Astrocyte (in vitro differentiated cells and primary cell): Measurements from ENCODE around the gene TSEN54. TPM values are rescaled to one million over a fixed set of nuclear protein-coding genes. Genes with fewer than 3 reads are reported as not detected.

Experiments
- DNase-seq: peaks from one replicate; pipeline ENCODE4 v3.0.0-alpha.2; 2010; ENCODE audit warnings: low read depth
- FAIRE-seq: peaks from 2 replicates; lab custom pipeline; 2011; peaks lifted over from hg19 to GRCh38; lab: Jason Lieb, UNC
- H2AFZ ChIP-seq: 2 replicates; pipeline ENCODE4 v1.6.0; 2012; ENCODE audit warnings: low read depth, low read length, inconsistent platforms
- H3K27ac ChIP-seq: 2 replicates; pipeline ENCODE4 v1.5.1; 2011; ENCODE audit warnings: low read depth, low read length, inconsistent platforms
- H3K27me3 ChIP-seq: 2 replicates; pipeline ENCODE4 v1.6.0; 2011; ENCODE audit warnings: low read length, inconsistent platforms; ENCODE audit not compliant: insufficient read depth
- H3K36me3 ChIP-seq: 2 replicates; pipeline ENCODE4 v1.5.1; 2011; ENCODE audit warnings: low read length, inconsistent platforms; ENCODE audit not compliant: insufficient read depth
- H3K4me1 ChIP-seq: 2 replicates; pipeline ENCODE4 v1.5.1; 2011; ENCODE audit warnings: low read length, inconsistent platforms; ENCODE audit not compliant: insufficient read depth
- H3K4me2 ChIP-seq: 2 replicates; pipeline ENCODE4 v1.6.0; 2012; ENCODE audit warnings: low read length, inconsistent platforms
- H3K4me3 ChIP-seq: 2 replicates; pipeline ENCODE4 v1.5.1; 2011; ENCODE audit warnings: low read depth, mild to moderate bottlenecking, low read length, inconsistent platforms; ENCODE audit not compliant: insufficient read depth
- H3K79me2 ChIP-seq: 2 replicates; pipeline ENCODE4 v1.6.0; 2012; ENCODE audit warnings: mild to moderate bottlenecking, low read length, inconsistent platforms; ENCODE audit not compliant: insufficient read depth
- H3K9ac ChIP-seq: 2 replicates; pipeline ENCODE4 v1.6.0; 2012; ENCODE audit warnings: mild to moderate bottlenecking, low read length, inconsistent platforms
- H3K9me3 ChIP-seq: 2 replicates; pipeline ENCODE4 v1.5.1; 2012; ENCODE audit warnings: low read depth, mild to moderate bottlenecking, low read length, inconsistent platforms; ENCODE audit not compliant: insufficient read depth
- H4K20me1 ChIP-seq: 2 replicates; pipeline ENCODE4 v1.6.0; 2012; ENCODE audit warnings: low read length, inconsistent platforms; ENCODE audit not compliant: insufficient read depth
- H3K27ac Mint-ChIP-seq: one replicate; pipeline ENCODE4 v1.8.0; 2021; ENCODE audit warnings: mild to moderate bottlenecking, mixed read lengths; ENCODE audit not compliant: unreplicated experiment
- H3K27me3 Mint-ChIP-seq: one replicate; pipeline ENCODE4 v1.8.0; 2021; ENCODE audit warnings: low read depth, mixed read lengths; ENCODE audit not compliant: unreplicated experiment
- H3K36me3 Mint-ChIP-seq: one replicate; pipeline ENCODE4 v1.8.0; 2021; ENCODE audit warnings: low read depth, mixed read lengths; ENCODE audit not compliant: unreplicated experiment
- H3K4me1 Mint-ChIP-seq: one replicate; pipeline ENCODE4 v1.8.0; 2021; ENCODE audit warnings: low read depth, mixed read lengths; ENCODE audit not compliant: unreplicated experiment
- H3K4me3 Mint-ChIP-seq: one replicate; pipeline ENCODE4 v1.8.0; 2021; ENCODE audit warnings: mild to moderate bottlenecking, moderate library complexity, mixed read lengths; ENCODE audit not compliant: unreplicated experiment
- H3K9me3 Mint-ChIP-seq: one replicate; pipeline ENCODE4 v1.8.0; 2021; ENCODE audit warnings: mild to moderate bottlenecking, mixed read lengths; ENCODE audit not compliant: unreplicated experiment
- EZH2 ChIP-seq: IDR thresholded peaks from 2 replicates; pipeline ENCODE4 v1.6.1; 2012; ENCODE audit warnings: mild to moderate bottlenecking, low read length, inconsistent platforms; ENCODE audit not compliant: insufficient read depth
- total RNA-seq: library from RNA; stranded (reverse); gene quantifications from 2 replicates; pipeline ENCODE4 v1.2.1, GENCODE V29; 2021
- TF ChIP-seq, protein P1 (sequence below): IDR thresholded peaks from 2 replicates; pipeline ENCODE4 v1.5.1; 2011; ENCODE audit warnings: low read depth, mild to moderate bottlenecking, inconsistent platforms, low read length, moderate library complexity; ENCODE audit not compliant: insufficient read depth

TSEN54 gene
- total RNA-seq, 1 donor from 2014 or later, result 16.5 TPM

DNA sequence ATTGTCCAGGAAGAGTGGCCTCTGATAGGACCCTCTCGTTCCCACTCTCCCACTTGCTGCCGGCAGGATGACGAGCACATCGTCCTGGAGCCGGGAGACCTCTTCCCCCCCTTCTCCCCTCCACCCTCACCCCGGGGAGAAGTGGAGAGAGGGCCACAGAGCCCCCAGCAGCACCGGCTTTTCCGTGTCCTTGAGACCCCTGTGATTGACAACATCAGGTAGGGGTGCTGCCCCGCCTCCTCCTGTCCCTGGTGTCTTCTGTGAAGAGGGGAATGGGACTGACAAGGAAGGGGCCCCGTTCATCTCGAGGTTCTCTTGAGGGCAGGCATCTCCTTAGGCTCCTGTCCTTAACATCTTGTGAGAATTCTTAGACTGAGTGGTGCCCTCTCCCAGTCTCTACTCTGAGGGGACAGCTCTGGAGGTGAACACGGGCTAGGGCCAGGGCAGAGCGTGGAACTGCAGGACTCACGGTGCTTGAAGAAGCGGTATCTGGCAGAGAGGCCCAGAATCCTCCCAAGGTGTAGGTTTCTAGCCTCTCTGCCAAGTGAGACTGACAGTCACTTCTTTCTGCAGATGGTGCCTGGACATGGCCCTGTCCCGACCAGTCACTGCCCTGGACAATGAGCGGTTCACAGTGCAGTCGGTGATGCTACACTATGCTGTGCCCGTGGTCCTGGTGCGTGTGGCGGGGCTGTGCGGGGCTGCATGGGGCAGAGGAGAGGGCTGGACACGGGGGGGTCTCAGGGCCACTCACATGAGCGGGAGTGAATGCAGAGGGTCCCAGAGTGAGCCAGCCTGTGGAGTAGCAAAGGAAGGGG is 27.4 kb upstream of the TSEN54 start:
- H3K4me2 ChIP-seq, result no peak overlapping the region
- Mint-ChIP-seq H3K27ac (no peak overlapping the region), H3K4me3 (no peak overlapping the region), H3K27me3 (no peaks in the 10 kb centered on the region), H3K9me3 (peaks cover 2% of the 10 kb centered on the region), H3K4me1 (peaks cover 8% of the 10 kb centered on the region), H3K36me3 (peaks cover 15% of the 10 kb centered on the region)
- no peak for FAIRE-seq
- no peak overlapping the region for H3K9ac ChIP-seq
- no peak for DNase-seq
- H3K4me3 ChIP-seq, result no peak overlapping the region
- H2AFZ ChIP-seq, result no peak overlapping the region
- H3K79me2 ChIP-seq, result peaks cover under 1% of the 10 kb centered on the region
- TF ChIP-seq, protein P1, sequence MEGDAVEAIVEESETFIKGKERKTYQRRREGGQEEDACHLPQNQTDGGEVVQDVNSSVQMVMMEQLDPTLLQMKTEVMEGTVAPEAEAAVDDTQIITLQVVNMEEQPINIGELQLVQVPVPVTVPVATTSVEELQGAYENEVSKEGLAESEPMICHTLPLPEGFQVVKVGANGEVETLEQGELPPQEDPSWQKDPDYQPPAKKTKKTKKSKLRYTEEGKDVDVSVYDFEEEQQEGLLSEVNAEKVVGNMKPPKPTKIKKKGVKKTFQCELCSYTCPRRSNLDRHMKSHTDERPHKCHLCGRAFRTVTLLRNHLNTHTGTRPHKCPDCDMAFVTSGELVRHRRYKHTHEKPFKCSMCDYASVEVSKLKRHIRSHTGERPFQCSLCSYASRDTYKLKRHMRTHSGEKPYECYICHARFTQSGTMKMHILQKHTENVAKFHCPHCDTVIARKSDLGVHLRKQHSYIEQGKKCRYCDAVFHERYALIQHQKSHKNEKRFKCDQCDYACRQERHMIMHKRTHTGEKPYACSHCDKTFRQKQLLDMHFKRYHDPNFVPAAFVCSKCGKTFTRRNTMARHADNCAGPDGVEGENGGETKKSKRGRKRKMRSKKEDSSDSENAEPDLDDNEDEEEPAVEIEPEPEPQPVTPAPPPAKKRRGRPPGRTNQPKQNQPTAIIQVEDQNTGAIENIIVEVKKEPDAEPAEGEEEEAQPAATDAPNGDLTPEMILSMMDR, result no peak
- TF ChIP-seq EZH2, result no peak
- peaks cover 9% of the 10 kb centered on the region for H3K4me1 ChIP-seq
- no peaks in the 10 kb centered on the region for H3K9me3 ChIP-seq
- no peak overlapping the region for H3K27ac ChIP-seq
- no peaks in the 10 kb centered on the region for H3K27me3 ChIP-seq
- no peaks in the 10 kb centered on the region for H3K36me3 ChIP-seq
- H4K20me1 ChIP-seq, result peaks cover 21% of the 10 kb centered on the region

DNA sequence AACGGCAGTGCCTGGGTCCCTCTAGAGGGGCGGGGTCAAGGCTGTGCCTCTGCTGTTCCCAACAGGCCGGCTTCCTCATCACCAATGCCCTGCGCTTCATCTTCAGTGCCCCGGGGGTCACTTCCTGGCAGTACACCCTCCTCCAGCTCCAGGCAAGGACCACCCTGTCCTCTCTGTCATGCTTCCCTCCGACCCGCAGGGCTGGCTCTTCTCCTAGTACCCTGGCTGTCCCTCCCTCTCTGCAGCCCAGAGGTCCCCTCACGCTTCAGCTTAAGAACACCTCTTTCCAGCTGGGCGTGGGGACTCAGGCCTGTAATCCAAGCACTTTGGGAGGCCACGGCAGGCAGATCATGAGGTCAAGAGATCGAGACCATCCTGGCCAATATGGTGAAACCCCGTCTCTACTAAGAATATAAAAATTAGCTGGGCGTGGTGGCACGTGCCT is 26.8 kb upstream of the TSEN54 start:
- no peak for DNase-seq
- H3K27ac ChIP-seq, result no peak overlapping the region
- no peak overlapping the region for H3K27ac Mint-ChIP-seq
- peaks cover 9% of the 10 kb centered on the region for H3K4me1 ChIP-seq
- H3K9me3 ChIP-seq, result no peaks in the 10 kb centered on the region
- no peaks in the 10 kb centered on the region for H3K27me3 ChIP-seq
- peaks cover 20% of the 10 kb centered on the region for H4K20me1 ChIP-seq
- H3K9me3 Mint-ChIP-seq, result peaks cover 2% of the 10 kb centered on the region
- H3K36me3 Mint-ChIP-seq, result peaks cover 18% of the 10 kb centered on the region
- H3K4me2 ChIP-seq, result no peak overlapping the region
- FAIRE-seq, result no peak
- no peaks in the 10 kb centered on the region for H3K36me3 ChIP-seq
- no peak overlapping the region for H3K4me3 ChIP-seq
- H2AFZ ChIP-seq, result no peak overlapping the region
- H3K27me3 Mint-ChIP-seq, result no peaks in the 10 kb centered on the region
- TF ChIP-seq, protein P1, result no peak
- TF ChIP-seq EZH2, result no peak
- H3K9ac ChIP-seq, result no peak overlapping the region
- H3K4me1 Mint-ChIP-seq, result peaks cover 8% of the 10 kb centered on the region
- no peak overlapping the region for H3K4me3 Mint-ChIP-seq
- no peaks in the 10 kb centered on the region for H3K79me2 ChIP-seq

DNA sequence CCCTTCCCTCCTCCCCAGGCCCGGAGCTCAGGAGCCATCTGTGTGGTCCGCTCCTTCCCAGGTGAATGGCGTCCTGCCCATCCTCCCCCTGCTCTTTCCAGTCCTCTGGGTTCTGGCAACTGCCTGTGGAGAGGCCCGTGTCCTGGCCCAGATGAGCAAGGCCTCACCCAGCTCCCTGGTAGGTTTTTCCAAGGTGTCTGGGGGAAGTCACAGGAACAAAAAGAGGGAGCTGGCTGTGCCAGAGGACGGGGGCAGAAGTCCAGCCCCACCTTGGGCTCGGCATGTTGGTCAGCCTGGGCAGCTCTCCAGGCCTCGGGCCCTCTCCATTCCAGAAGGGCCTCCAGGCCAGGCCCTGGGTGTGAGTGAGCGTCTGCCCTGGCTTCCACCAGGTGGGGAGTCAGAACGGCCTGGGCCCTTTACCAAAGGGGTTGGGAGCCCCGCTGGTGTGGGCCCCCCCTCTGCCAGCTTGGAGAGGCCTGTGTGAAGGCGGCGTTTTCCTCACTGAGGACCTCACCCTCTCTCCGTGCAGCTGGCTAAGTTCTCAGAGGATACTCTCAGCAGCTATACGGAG is 26.1 kb upstream of the TSEN54 start:
- H3K4me2 ChIP-seq, result no peak overlapping the region
- peaks cover 16% of the 10 kb centered on the region for H4K20me1 ChIP-seq
- no peaks in the 10 kb centered on the region for H3K9me3 ChIP-seq
- Mint-ChIP-seq H3K9me3 (peaks cover 2% of the 10 kb centered on the region), H3K27ac (no peak overlapping the region), H3K4me1 (peaks cover 8% of the 10 kb centered on the region), H3K27me3 (no peaks in the 10 kb centered on the region), H3K36me3 (peaks cover 18% of the 10 kb centered on the region), H3K4me3 (no peak overlapping the region)
- H2AFZ ChIP-seq, result no peak overlapping the region
- TF ChIP-seq, protein P1, result no peak
- no peak for TF ChIP-seq EZH2
- H3K79me2 ChIP-seq, result no peaks in the 10 kb centered on the region
- H3K36me3 ChIP-seq, result no peaks in the 10 kb centered on the region
- H3K4me3 ChIP-seq, result no peak overlapping the region
- FAIRE-seq, result no peak
- no peaks in the 10 kb centered on the region for H3K27me3 ChIP-seq
- no peak for DNase-seq
- peaks cover 9% of the 10 kb centered on the region for H3K4me1 ChIP-seq
- H3K27ac ChIP-seq, result no peak overlapping the region
- no peak overlapping the region for H3K9ac ChIP-seq
